Heart left ventricle (tissue), 16 donors: ENCODE results near the gene PRR23E. TPM values are rescaled to one million over a fixed set of nuclear protein-coding genes. Genes with fewer than 3 reads are reported as not detected.

Experiments used
- ATAC-seq, 4 donors: fragments of 200-7000 bp; cut with Tn5 transposase; one replicate each; pipeline ENCODE4 v1.9.1; 2020 to 2022; ENCODE audit warnings: moderate library complexity in 4 of 4, mild to moderate bottlenecking in 3 of 4, moderate number of reproducible peaks in 1 of 4
- DNase-seq, 5 donors: peaks; one replicate each; pipeline ENCODE4 v3.0.0-alpha.2; 2020
- H3K27ac ChIP-seq, 12 donors: fragments of 200-600 bp; sonication (generic) in 4 of 12; one replicate each; pipeline versions ENCODE4 v1.5.0 to v1.8.0; 2016 to 2022; ENCODE audit warnings: mild to moderate bottlenecking in 2 of 12
- H3K27me3 ChIP-seq, 9 donors: fragments of 200-600 bp; sonication (generic) in 2 of 9; one replicate each; pipeline versions ENCODE4 v1.5.1 to v1.8.0; 2016 to 2022; ENCODE audit warnings: mild to moderate bottlenecking in 3 of 9
- H3K36me3 ChIP-seq, 9 donors: fragments of 200-600 bp; sonication (generic) in 2 of 9; one replicate each; pipeline versions ENCODE4 v1.5.0 to v1.8.0; 2018 to 2022; ENCODE audit warnings: mild to moderate bottlenecking in 2 of 9
- H3K4me1 ChIP-seq, 12 donors: fragments of 200-600 bp; sonication (generic) in 4 of 12; one replicate each; pipeline versions ENCODE4 v1.5.0 to v1.8.0; 2016 to 2022; ENCODE audit warnings: mild to moderate bottlenecking in 3 of 12
- H3K4me3 ChIP-seq, 12 donors: fragments of 200-600 bp; sonication (generic) in 4 of 12; one replicate each; pipeline versions ENCODE4 v1.5.0 to v1.8.0; 2017 to 2022; ENCODE audit warnings: mild to moderate bottlenecking in 9 of 12, moderate library complexity in 4 of 12
- H3K9me3 ChIP-seq, 12 donors: fragments of 200-600 bp; sonication (generic) in 4 of 12; one replicate each; pipeline versions ENCODE4 v1.5.0 to v1.8.0; 2016 to 2022; ENCODE audit warnings: mild to moderate bottlenecking in 1 of 12
- CTCF ChIP-seq, 12 donors: fragments of 200-600 bp; sonication (generic) in 4 of 12; IDR thresholded peaks; one replicate each; pipeline versions ENCODE4 v1.5.0 to v1.8.0; 2018 to 2022; ENCODE audit warnings: antibody characterized with exemption in 12 of 12, mild to moderate bottlenecking in 5 of 12
- POLR2A ChIP-seq, 2 donors: fragments of 450-650 bp; IDR thresholded peaks; one replicate each; pipeline ENCODE4 v1.6.1; 2017; ENCODE audit warnings: antibody characterized with exemption in 2 of 2, mild to moderate bottlenecking in 2 of 2, moderate library complexity in 2 of 2
- WGBS, 4 donors: extraction: QIAGEN DNeasy Blood & Tissue Kit in 2 of 4; methylation state at CpG; one replicate each; pipeline versions ENCODE4 v1.1.5 to v1.1.7; 2013 to 2018; 5-methylcytosine and 5-hydroxymethylcytosine counted together
- intact Hi-C, 10 donors: fragments of 100-400 bp; cut with DNase I; formaldehyde crosslinking; loops; one replicate each; pipeline versions ENCODE4 v1.11.1 to v1.14.2; 2022
- polyA plus RNA-seq, 2 donors: library from polyadenylated mRNA; stranded (reverse); fragments of 200-250 nt; gene quantifications; one replicate each; pipeline ENCODE4 v1.2.3, GENCODE V29; 2013
- total RNA-seq, 9 donors: library from RNA; depleted of rRNA in 2 of 9; stranded (reverse); fragments of >200 nt in 2 of 9; fragmentation: NEBNext Ultra II Directional in 3 of 9; extraction: Animal tissue kit (Norgen Biotek cat#: 25700) in 3 of 9; gene quantifications; one replicate each; pipeline versions ENCODE4 v1.1.0 to v1.2.4, GENCODE V29; 2016 to 2023
- donor health status: ischemic (EF 13 %, LVEDD 7.1; RV severe dilation, severe dysfunction).
- donor health status: healthy with polysubstance abuse.
- donor health status: DM: no; HTN: yes; CAD: no.
- donor health status: DM: no; HTN: no; CAD: no.
- donor health status: ischemic (EF 25% LVEDD 6.9; RV normal size, moderate dysfunction).
- donor health status: ischemic (EF 25% LVEDD 5.7; RV mildly dilated, moderate dysfunction).
- donor health status: healthy.
- donor health status: DM: yes; HTN: yes; CAD: no.
- donor health status: ischemic (EF 35%, LVEDD 5.7; RV mildly dilated, moderate dysfunction).
- donor health status: nonischemic (EF 11% LVEDD 7.7; RV severe dilation, severe dysfunction).
- donor health status: DM: yes; HTN: yes; CAD: no.
- donor health status: PGD.
- donor health status: ischemic (EF 29% LVEDD 5.4; RV normal size, mild dysfunction).
- donor health status: nonischemic (EF 23%, LVEDD 6.1; RV moderate dilation, normal function).

Gene PRR23E
- total and polyA plus RNA-seq, 11 donors = not detected

GRCh38 chr3:127218454-127218922, 25.6 kb downstream of the PRR23E start:
- Histone ChIP-seq H3K4me3 (no peak overlapping the region), H3K9me3 (no peaks in the 10 kb centered on the region), H3K27ac (no peak overlapping the region), H3K4me1 (peaks cover 0 to 6% (median 0%) of the 10 kb centered on the region in 12 donors), H3K27me3 (peaks cover 0 to 31% (median 6%) of the 10 kb centered on the region in 9 donors), H3K36me3 (no peaks in the 10 kb centered on the region)
- DNase-seq = no peak
- ATAC-seq = no peak
- TF ChIP-seq POLR2A (IDR thresholded peaks at IDR 0.05) (no peak), CTCF (IDR thresholded peaks at IDR 0.05) (no peak)
- 59 to 73% (median 68%) methylated on average over 13 of the region's 13 CpGs for WGBS, 4 donors
- intact Hi-C loops = no loop called here

- intact Hi-C loops = no loop called here
- WGBS, 4 donors = 43 to 58% (median 51%) methylated on average over 9 of the region's 9 CpGs
- Histone ChIP-seq H3K36me3 (no peaks in the 10 kb centered on the region), H3K9me3 (peaks cover 0 to 10% (median 0%) of the 10 kb centered on the region in 12 donors), H3K27me3 (peaks cover 0 to 31% (median 9%) of the 10 kb centered on the region in 9 donors), H3K4me3 (no peak overlapping the region), H3K4me1 (peaks cover 0 to 6% (median 0%) of the 10 kb centered on the region in 12 donors), H3K27ac (no peak overlapping the region)
- DNase-seq (no peak), ATAC-seq (peak in 1 of 4 donors; percentile 62)
- no peak for TF ChIP-seq POLR2A (IDR thresholded peaks at IDR 0.05)
- no peak for TF ChIP-seq CTCF (IDR thresholded peaks at IDR 0.05)
These were observed 27.6 kb downstream of the PRR23E start for GRCh38 chr3:127220497-127220896.

DNA sequence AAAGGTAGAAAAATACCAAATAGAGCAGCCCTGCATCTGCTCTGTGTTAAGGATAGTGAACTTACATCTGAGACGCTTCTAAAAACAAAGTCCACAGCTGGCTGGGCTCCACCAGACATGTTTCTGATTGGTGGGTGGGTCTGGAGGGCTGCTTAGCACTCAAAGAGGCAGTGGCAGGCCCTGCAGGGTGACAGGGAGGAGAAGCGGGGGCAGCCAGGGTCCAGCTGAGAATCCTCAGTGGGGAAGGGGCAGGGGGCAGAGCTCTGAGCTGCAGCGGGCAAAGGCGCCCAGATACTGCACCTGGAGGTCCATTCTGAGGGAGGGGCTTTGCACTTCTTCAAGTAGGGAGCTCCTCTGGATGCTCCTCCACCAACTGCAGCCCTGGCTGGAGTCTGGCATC, 28.1 kb downstream of the PRR23E start:
- Histone ChIP-seq H3K4me1 (peaks cover 0 to 6% (median 0%) of the 10 kb centered on the region in 12 donors), H3K27ac (no peak overlapping the region), H3K9me3 (peaks cover 0 to 13% (median 0%) of the 10 kb centered on the region in 12 donors), H3K36me3 (no peaks in the 10 kb centered on the region), H3K27me3 (peaks cover 0 to 31% (median 9%) of the 10 kb centered on the region in 9 donors), H3K4me3 (no peak overlapping the region)
- 49 to 66% (median 60%) methylated on average over 4 of the region's 4 CpGs for WGBS, 4 donors
- ATAC-seq (no peak), DNase-seq (no peak)
- TF ChIP-seq CTCF (IDR thresholded peaks at IDR 0.05) = no peak
- TF ChIP-seq POLR2A (IDR thresholded peaks at IDR 0.05) = no peak
- intact Hi-C loops = no loop called here

DNA sequence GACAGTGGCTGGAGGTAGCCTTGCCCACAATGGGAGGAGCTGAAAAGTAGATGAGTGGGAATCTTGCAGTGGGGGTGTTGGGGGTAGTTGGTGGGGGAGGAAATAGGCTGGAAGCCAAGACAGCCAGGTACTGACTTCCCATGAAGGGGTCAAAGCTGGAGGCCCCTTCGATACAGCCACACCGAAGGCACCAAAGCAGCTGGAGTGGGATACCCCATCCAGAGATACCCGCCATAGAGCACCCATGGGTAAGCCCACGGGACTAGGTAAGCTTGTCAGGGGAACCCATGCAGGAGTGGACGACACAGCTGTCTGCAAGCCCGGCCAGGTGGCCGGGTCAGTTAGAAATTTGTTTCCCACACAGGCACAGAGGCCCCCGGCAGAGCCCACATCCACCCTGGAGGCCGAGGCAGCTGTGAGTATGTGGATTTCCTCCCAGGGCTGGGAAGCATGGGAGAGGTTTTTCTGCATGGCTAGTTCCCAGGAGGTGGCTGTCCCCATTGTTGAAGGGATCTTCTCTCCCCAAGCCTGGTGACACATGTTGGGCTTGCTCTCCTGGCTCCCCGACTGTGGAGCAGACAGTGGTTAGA, 28.6 kb downstream of the PRR23E start:
- H3K9me3 ChIP-seq = peaks cover 0 to 13% (median 0%) of the 10 kb centered on the region in 12 donors
- intact Hi-C loops = no loop called here
- peaks cover 0 to 31% (median 9%) of the 10 kb centered on the region in 9 donors for H3K27me3 ChIP-seq
- no peak overlapping the region for H3K27ac ChIP-seq
- WGBS, 4 donors = 69 to 77% (median 74%) methylated on average over 8 to 10 of the region's 10 CpGs
- no peaks in the 10 kb centered on the region for H3K36me3 ChIP-seq
- ATAC-seq = no peak
- no peak for TF ChIP-seq POLR2A (IDR thresholded peaks at IDR 0.05)
- no peak for TF ChIP-seq CTCF (IDR thresholded peaks at IDR 0.05)
- no peak for DNase-seq
- H3K4me1 ChIP-seq = peaks cover 0 to 6% (median 0%) of the 10 kb centered on the region in 12 donors
- no peak overlapping the region for H3K4me3 ChIP-seq
